Liver (tissue), 9 donors: ENCODE measurements around the gene DIP2C. TPM values are rescaled to one million over a fixed set of nuclear protein-coding genes. Genes with fewer than 3 reads are reported as not detected.

Experiments used
- DNase-seq: peaks from one replicate; pipeline ENCODE4 v3.0.0-alpha.2; 2017; ENCODE audit warnings: low spot score
- H3K27ac ChIP-seq, 2 donors: one replicate each; pipeline ENCODE4 v1.7.0; 2013; ENCODE audit warnings: inconsistent platforms in 2 of 2, low read length in 2 of 2, control low read depth in 1 of 2, low read depth in 1 of 2, mild to moderate bottlenecking in 1 of 2
- H3K27me3 ChIP-seq, 4 donors: one replicate each; pipeline versions ENCODE4 v1.6.1 to v1.7.0; 2013; ENCODE audit warnings: low read length in 3 of 4, inconsistent platforms in 1 of 4, mild to moderate bottlenecking in 1 of 4, moderate library complexity in 1 of 4; ENCODE audit not compliant: control insufficient read depth in 4 of 4, insufficient read depth in 4 of 4
- H3K36me3 ChIP-seq, 4 donors: one replicate each; pipeline versions ENCODE4 v1.6.1 to v1.7.0; 2013; ENCODE audit warnings: low read length in 3 of 4, mild to moderate bottlenecking in 3 of 4, low read depth in 1 of 4, moderate library complexity in 1 of 4; ENCODE audit not compliant: control insufficient read depth in 4 of 4, insufficient read depth in 3 of 4
- H3K4me1 ChIP-seq, 4 donors: one replicate each; pipeline versions ENCODE4 v1.6.1 to v1.7.0; 2013; ENCODE audit warnings: low read length in 3 of 4, mild to moderate bottlenecking in 3 of 4, moderate library complexity in 1 of 4; ENCODE audit not compliant: control insufficient read depth in 4 of 4, insufficient read depth in 4 of 4
- H3K4me3 ChIP-seq, 3 donors: one replicate each; pipeline versions ENCODE4 v1.6.1 to v1.7.0; 2013; ENCODE audit warnings: low read length in 3 of 3, control low read depth in 1 of 3, low read depth in 1 of 3, mild to moderate bottlenecking in 1 of 3
- H3K9ac ChIP-seq, 2 donors: one replicate each; pipeline ENCODE4 v1.7.0; 2013; ENCODE audit warnings: low read length in 2 of 2, mild to moderate bottlenecking in 2 of 2, moderate library complexity in 2 of 2, control low read depth in 1 of 2, low read depth in 1 of 2
- H3K9me3 ChIP-seq, 4 donors: one replicate each; pipeline versions ENCODE4 v1.6.1 to v1.7.0; 2013; ENCODE audit warnings: low read length in 3 of 4; ENCODE audit not compliant: control insufficient read depth in 4 of 4
- ATF3 ChIP-seq: IDR thresholded peaks from 2 replicates; pipeline ENCODE4 v1.6.1; 2016; ENCODE audit warnings: antibody characterized with exemption
- CTCF ChIP-seq: fragments of 150-350 bp; IDR thresholded peaks from 2 replicates; pipeline ENCODE4 v1.5.1; 2017; ENCODE audit warnings: improper control_type of control experiment, low read depth, low read length; ENCODE audit not compliant: missing input control
- EGR1 ChIP-seq, 2 donors: IDR thresholded peaks; 2 replicates each; pipeline ENCODE4 v1.6.1; 2016 to 2018; ENCODE audit warnings: antibody characterized with exemption in 2 of 2, low read depth in 2 of 2
- FOXA1 ChIP-seq: IDR thresholded peaks from 2 replicates; pipeline ENCODE4 v1.6.1; 2016; ENCODE audit warnings: antibody characterized with exemption
- FOXA2 ChIP-seq: IDR thresholded peaks from 2 replicates; pipeline ENCODE4 v1.6.1; 2016; ENCODE audit warnings: antibody characterized with exemption
- GABPA ChIP-seq, 2 donors: IDR thresholded peaks in 1 of 2; conservative IDR thresholded peaks in 1 of 2; 2 replicates each; pipeline ENCODE4 v1.6.1; 2016; ENCODE audit warnings: antibody characterized with exemption in 2 of 2, mild to moderate bottlenecking in 1 of 2, moderate library complexity in 1 of 2
- HNF4A ChIP-seq, 2 donors: conservative IDR thresholded peaks; 2 replicates each; pipeline ENCODE4 v1.6.1; 2016; ENCODE audit warnings: antibody characterized with exemption in 2 of 2, mild to moderate bottlenecking in 2 of 2
- HNF4G ChIP-seq: IDR thresholded peaks from 2 replicates; pipeline ENCODE4 v1.6.1; 2016; ENCODE audit warnings: antibody characterized with exemption
- JUND ChIP-seq, 2 donors: IDR thresholded peaks; 2 replicates each; pipeline ENCODE4 v1.6.1; 2016; ENCODE audit warnings: antibody characterized with exemption in 2 of 2
- MAX ChIP-seq: IDR thresholded peaks from 2 replicates; pipeline ENCODE4 v1.6.1; 2016; ENCODE audit warnings: antibody characterized with exemption
- NR2F2 ChIP-seq: IDR thresholded peaks from 2 replicates; pipeline ENCODE4 v1.6.1; 2016; ENCODE audit warnings: antibody characterized with exemption
- RAD21 ChIP-seq, 2 donors: IDR thresholded peaks; 2 replicates each; pipeline ENCODE4 v1.6.1; 2016; ENCODE audit warnings: antibody characterized with exemption in 2 of 2, mild to moderate bottlenecking in 2 of 2
- REST ChIP-seq: IDR thresholded peaks from 2 replicates; pipeline ENCODE4 v1.6.1; 2016; ENCODE audit warnings: antibody characterized with exemption, mild to moderate bottlenecking
- RXRA ChIP-seq, 2 donors: IDR thresholded peaks; 2 replicates each; pipeline ENCODE4 v1.6.1; 2017 to 2018; ENCODE audit warnings: antibody characterized with exemption in 2 of 2, mild to moderate bottlenecking in 1 of 2
- SP1 ChIP-seq: IDR thresholded peaks from 2 replicates; pipeline ENCODE4 v1.6.1; 2018; ENCODE audit warnings: antibody characterized with exemption, mild to moderate bottlenecking
- TAF1 ChIP-seq: conservative IDR thresholded peaks from 2 replicates; pipeline ENCODE4 v1.6.1; 2016; ENCODE audit warnings: antibody characterized with exemption, mild to moderate bottlenecking
- YY1 ChIP-seq: IDR thresholded peaks from 2 replicates; pipeline ENCODE4 v1.6.1; 2016; ENCODE audit warnings: antibody characterized with exemption, mild to moderate bottlenecking
- ZBTB33 ChIP-seq: IDR thresholded peaks from 2 replicates; pipeline ENCODE4 v1.6.1; 2016; ENCODE audit warnings: antibody characterized with exemption
- WGBS: extraction: QIAGEN DNeasy Blood & Tissue Kit; methylation state at CpG from one replicate; pipeline ENCODE4 v1.1.7; 2013; 5-methylcytosine and 5-hydroxymethylcytosine counted together
- polyA plus RNA-seq, 2 donors: library from polyadenylated mRNA; stranded (reverse) in 1 of 2; unstranded in 1 of 2; fragments of 200-250 nt in 1 of 2; fragments of >200 nt in 1 of 2; fragmentation: Nextera tagmentation in 1 of 2; extraction: Ambion mirVana in 1 of 2; gene quantifications; one replicate each; pipeline versions ENCODE4 v1.2.1 to v1.2.3, GENCODE V29; 2013 to 2015
- total RNA-seq, 2 donors: library from RNA; depleted of rRNA; stranded (reverse); fragments of >200 nt; gene quantifications; one replicate each; pipeline ENCODE4 v1.2.3, GENCODE V29; 2014
- donor health status: healthy.
- donor health status: healthy.
- donor health status: healthy.
- donor health status: healthy.
- donor health status: healthy.

Gene DIP2C
- total and polyA plus RNA-seq, 4 donors, result 4.2 to 12.2 (median 5.7) TPM

GRCh38 chr10:504806-505205, 184.7 kb downstream of the DIP2C start:
- 97% methylated on average over 14 of the region's 14 CpGs for WGBS
- Histone ChIP-seq H3K27ac (no peak overlapping the region), H3K9me3 (no peaks in the 10 kb centered on the region), H3K4me1 (no peaks in the 10 kb centered on the region), H3K27me3 (no peaks in the 10 kb centered on the region), H3K4me3 (no peak overlapping the region), H3K9ac (no peak overlapping the region), H3K36me3 (no peaks in the 10 kb centered on the region)
- no peak for DNase-seq
- no peak for TF ChIP-seq RAD21 (IDR thresholded peaks at IDR 0.05)
- TF ChIP-seq EGR1 (IDR thresholded peaks at IDR 0.05; ENCODE audit: low read depth in 2 of 2), result no peak
- no peak for TF ChIP-seq RXRA (IDR thresholded peaks at IDR 0.05)
- TF ChIP-seq YY1, result no peak
- TF ChIP-seq SP1, result no peak
- TF ChIP-seq HNF4G, result no peak
- TF ChIP-seq HNF4A (conservative IDR thresholded peaks at IDR 0.05), result no peak
- no peak for TF ChIP-seq CTCF
- TF ChIP-seq FOXA2, result no peak
- TF ChIP-seq ATF3, result no peak
- no peak for TF ChIP-seq REST
- no peak for TF ChIP-seq ZBTB33
- TF ChIP-seq GABPA (IDR thresholded peaks at IDR 0.05 in 1 of 2, conservative IDR thresholded peaks at IDR 0.05 in 1 of 2), result no peak
- TF ChIP-seq JUND (IDR thresholded peaks at IDR 0.05), result no peak
- TF ChIP-seq NR2F2, result no peak
- no peak for TF ChIP-seq TAF1
- TF ChIP-seq FOXA1, result no peak
- TF ChIP-seq MAX, result no peak
